Loucy (cell line): ENCODE data around the gene CTNNA2.

Experiments
- EZH2phosphoT487 ChIP-seq: fragments of 200-600 bp; IDR thresholded peaks from 2 replicates; pipeline ENCODE4 v1.6.1; 2018; ENCODE audit warnings: antibody characterized with exemption, mild to moderate bottlenecking, moderate library complexity, borderline replicate concordance
- TF ChIP-seq, protein P1 (sequence below): fragments of 200-600 bp; sonication (generic); conservative IDR thresholded peaks from 2 replicates; pipeline ENCODE4 v1.5.1; 2014; ENCODE audit warnings: mild to moderate bottlenecking, antibody characterized with exemption, low read length

DNA sequence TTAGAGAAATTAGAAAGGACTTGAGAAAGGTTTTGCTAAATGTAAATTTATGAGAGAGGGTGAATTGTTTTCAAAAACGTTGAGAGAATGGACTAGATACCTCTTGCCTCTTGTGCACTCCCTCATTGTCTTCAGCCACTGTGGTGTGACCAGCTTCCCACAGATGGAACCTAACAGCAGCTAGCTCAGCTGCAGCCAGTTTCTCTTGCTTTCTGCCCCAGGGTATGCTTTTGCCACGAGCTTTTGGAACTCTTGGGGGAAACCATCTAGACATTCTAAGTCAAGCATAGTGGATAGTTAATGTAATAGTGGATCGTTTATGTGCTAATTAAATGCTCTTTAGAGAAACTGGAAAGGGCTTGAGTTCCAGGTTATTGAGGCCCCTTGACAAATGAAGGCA, 288.2 kb downstream of the CTNNA2 start:
- TF ChIP-seq, protein P1, sequence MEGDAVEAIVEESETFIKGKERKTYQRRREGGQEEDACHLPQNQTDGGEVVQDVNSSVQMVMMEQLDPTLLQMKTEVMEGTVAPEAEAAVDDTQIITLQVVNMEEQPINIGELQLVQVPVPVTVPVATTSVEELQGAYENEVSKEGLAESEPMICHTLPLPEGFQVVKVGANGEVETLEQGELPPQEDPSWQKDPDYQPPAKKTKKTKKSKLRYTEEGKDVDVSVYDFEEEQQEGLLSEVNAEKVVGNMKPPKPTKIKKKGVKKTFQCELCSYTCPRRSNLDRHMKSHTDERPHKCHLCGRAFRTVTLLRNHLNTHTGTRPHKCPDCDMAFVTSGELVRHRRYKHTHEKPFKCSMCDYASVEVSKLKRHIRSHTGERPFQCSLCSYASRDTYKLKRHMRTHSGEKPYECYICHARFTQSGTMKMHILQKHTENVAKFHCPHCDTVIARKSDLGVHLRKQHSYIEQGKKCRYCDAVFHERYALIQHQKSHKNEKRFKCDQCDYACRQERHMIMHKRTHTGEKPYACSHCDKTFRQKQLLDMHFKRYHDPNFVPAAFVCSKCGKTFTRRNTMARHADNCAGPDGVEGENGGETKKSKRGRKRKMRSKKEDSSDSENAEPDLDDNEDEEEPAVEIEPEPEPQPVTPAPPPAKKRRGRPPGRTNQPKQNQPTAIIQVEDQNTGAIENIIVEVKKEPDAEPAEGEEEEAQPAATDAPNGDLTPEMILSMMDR = no peak
- TF ChIP-seq EZH2phosphoT487 = no peak
